Mesothelial cell of epicardium (in vitro differentiated cells): Measurements from ENCODE around the gene TUT1. TPM values are rescaled to one million over a fixed set of nuclear protein-coding genes. Genes with fewer than 3 reads are reported as not detected.
"Not testable (repeated sequence)": the region's sequence is repeated elsewhere in the genome, so short reads cannot be mapped to it uniquely, and the experiment has no call there.

Experiments used
- DNase-seq, 2 experiments: peaks; one replicate each; pipeline ENCODE4 v3.0.0; 2021; ENCODE audit warnings: low spot score in 2 of 2; ENCODE audit not compliant: unreplicated experiment in 2 of 2
- H3K27ac Mint-ChIP-seq: 2 replicates; pipeline ENCODE4 v1.8.0; 2021; ENCODE audit warnings: mixed read lengths
- H3K27me3 Mint-ChIP-seq: 2 replicates; pipeline ENCODE4 v1.8.0; 2021; ENCODE audit warnings: low read depth, mixed read lengths
- H3K36me3 Mint-ChIP-seq: 2 replicates; pipeline ENCODE4 v1.8.0; 2021; ENCODE audit warnings: mixed read lengths
- H3K4me1 Mint-ChIP-seq: 2 replicates; pipeline ENCODE4 v1.8.0; 2021; ENCODE audit warnings: mixed read lengths
- H3K4me3 Mint-ChIP-seq: 2 replicates; pipeline ENCODE4 v1.8.0; 2021; ENCODE audit warnings: mild to moderate bottlenecking, moderate library complexity, mixed read lengths
- H3K9me3 Mint-ChIP-seq: 2 replicates; pipeline ENCODE4 v1.8.0; 2021; ENCODE audit warnings: mixed read lengths
- CTCF ChIP-seq: fragments of 200-600 bp; sonication (generic); IDR thresholded peaks from one replicate; pipeline ENCODE4 v1.5.0; 2021; ENCODE audit warnings: antibody characterized with exemption; ENCODE audit not compliant: unreplicated experiment
- total RNA-seq: library from RNA; stranded (reverse); gene quantifications from 3 replicates; pipeline ENCODE4 v1.2.1, GENCODE V29; 2021

The TUT1 gene
- total RNA-seq, 1 donor from 2014 or later: 24.2 TPM

GRCh38 chr11:62592146-62592815, 958 bp upstream of the TUT1 start:
- H3K27ac Mint-ChIP-seq: peak overlapping the region; percentile 93
- no peaks in the 10 kb centered on the region for H3K9me3 Mint-ChIP-seq
- TF ChIP-seq CTCF: no peak
- peaks cover 23% of the 10 kb centered on the region for H3K36me3 Mint-ChIP-seq
- H3K27me3 Mint-ChIP-seq: no peaks in the 10 kb centered on the region
- H3K4me1 Mint-ChIP-seq: peaks cover 24% of the 10 kb centered on the region
- peak overlapping the region; percentile 97 for H3K4me3 Mint-ChIP-seq
- DNase-seq: no peak

GRCh38 chr11:62588966-62589637, 2.2 kb downstream of the TUT1 start:
- Mint-ChIP-seq H3K27ac (no peak overlapping the region), H3K27me3 (no peaks in the 10 kb centered on the region), H3K9me3 (no peaks in the 10 kb centered on the region)

GRCh38 chr11:62585356-62585755, 6.0 kb downstream of the TUT1 start:
- H3K4me3 Mint-ChIP-seq, H3K27me3 Mint-ChIP-seq, DNase-seq, H3K27ac Mint-ChIP-seq, H3K9me3 Mint-ChIP-seq, H3K4me1 Mint-ChIP-seq: not testable (repeated sequence)
- H3K36me3 Mint-ChIP-seq: peaks cover 24% of the 10 kb centered on the region

More at GRCh38 chr11:62588966-62589637, 2.2 kb downstream of the TUT1 start:
- Mint-ChIP-seq H3K4me3 (peak overlapping the region; percentile 28), H3K36me3 (peaks cover 14% of the 10 kb centered on the region), H3K4me1 (peaks cover 24% of the 10 kb centered on the region)
- TF ChIP-seq CTCF: peak; percentile 39
- no peak for DNase-seq

GRCh38 chr11:62581735-62582134, 9.6 kb downstream of the TUT1 start:
- peaks cover 25% of the 10 kb centered on the region for H3K36me3 Mint-ChIP-seq
- H3K27me3 Mint-ChIP-seq, H3K4me3 Mint-ChIP-seq, H3K9me3 Mint-ChIP-seq, H3K27ac Mint-ChIP-seq, DNase-seq, H3K4me1 Mint-ChIP-seq: not testable (repeated sequence)

GRCh38 chr11:62580959-62581715, 10.2 kb downstream of the TUT1 start:
- no peaks in the 10 kb centered on the region for H3K9me3 Mint-ChIP-seq
- H3K36me3 Mint-ChIP-seq: peaks cover 28% of the 10 kb centered on the region
- no peak for DNase-seq
- no peak overlapping the region for H3K27ac Mint-ChIP-seq
- no peak overlapping the region for H3K4me3 Mint-ChIP-seq
- no peaks in the 10 kb centered on the region for H3K27me3 Mint-ChIP-seq
- H3K4me1 Mint-ChIP-seq: peaks cover 11% of the 10 kb centered on the region
- no peak for TF ChIP-seq CTCF

- TF ChIP-seq CTCF: no peak
- no peak overlapping the region for H3K27ac Mint-ChIP-seq
- H3K4me1 Mint-ChIP-seq: peaks cover 25% of the 10 kb centered on the region
- no peak overlapping the region for H3K4me3 Mint-ChIP-seq
- peaks cover 25% of the 10 kb centered on the region for H3K36me3 Mint-ChIP-seq
- no peaks in the 10 kb centered on the region for H3K27me3 Mint-ChIP-seq
- no peaks in the 10 kb centered on the region for H3K9me3 Mint-ChIP-seq
- DNase-seq: no peak
Measured at GRCh38 chr11:62579252-62579651, 12.1 kb downstream of the TUT1 start.
